Body of pancreas (tissue), 4 donors: Measurements from ENCODE around the gene PDAP1. TPM values are rescaled to one million over a fixed set of nuclear protein-coding genes. Genes with fewer than 3 reads are reported as not detected.
A peak's percentile ranks its signal among the peaks of the same experiment; 100 is the strongest.
"Not testable (repeated sequence)": the region's sequence is repeated elsewhere in the genome, so short reads cannot be mapped to it uniquely, and the experiment has no call there.

ENCODE experiments used
- ATAC-seq: fragments of 150-250 bp; one replicate; pipeline ENCODE4 v1.9.1; 2016
- DNase-seq, 4 donors: peaks; one replicate each; pipeline ENCODE4 v3.0.0-alpha.2; 2019
- H3K27ac ChIP-seq, 4 donors: fragments of 200-600 bp; sonication (generic); 1 replicate in 3 of 4; 2 replicates in 1 of 4; pipeline versions ENCODE4 v1.5.1 to v1.6.1; 2016 to 2019; ENCODE audit warnings: mild to moderate bottlenecking in 1 of 4, mixed read lengths in 1 of 4, moderate library complexity in 1 of 4
- H3K27me3 ChIP-seq, 2 donors: fragments of 200-600 bp; sonication (generic); one replicate each; pipeline ENCODE4 v1.6.0; 2016; ENCODE audit warnings: mild to moderate bottlenecking in 1 of 2
- H3K36me3 ChIP-seq, 2 donors: fragments of 200-600 bp; sonication (generic); replicated peaks in 1 of 2; 2 replicates each; pipeline ENCODE4 v1.5.1; 2016; ENCODE audit warnings: low read depth in 2 of 2; ENCODE audit not compliant: insufficient read depth in 1 of 2
- H3K4me1 ChIP-seq: fragments of 200-600 bp; sonication (generic); one replicate; pipeline ENCODE4 v1.6.0; 2016
- H3K4me3 ChIP-seq, 2 donors: fragments of 200-600 bp; sonication (generic); 1 replicate in 1 of 2; 2 replicates in 1 of 2; pipeline ENCODE4 v1.5.1; 2016 to 2019
- H3K9me3 ChIP-seq, 3 donors: fragments of 200-600 bp; sonication (generic); 1 replicate in 2 of 3; 2 replicates in 1 of 3; pipeline ENCODE4 v1.5.1; 2016
- CTCF ChIP-seq, 7 experiments: fragments of 450-650 bp in 4 of 7; fragments of 200-600 bp in 3 of 7; sonication (generic) in 3 of 7; IDR thresholded peaks; one replicate each; pipeline ENCODE4 v1.5.1; 2016 to 2019; ENCODE audit warnings: antibody characterized with exemption in 7 of 7
- POLR2A ChIP-seq, 3 donors: fragments of 450-650 bp; IDR thresholded peaks; one replicate each; pipeline ENCODE4 v1.6.1; 2016; ENCODE audit warnings: antibody characterized with exemption in 3 of 3, mild to moderate bottlenecking in 2 of 3
- WGBS, 2 donors: methylation state at CpG; one replicate each; pipeline ENCODE4 v1.1.5; 2017; 5-methylcytosine and 5-hydroxymethylcytosine counted together
- intact Hi-C: fragments of 100-400 bp; cut with DNase I; formaldehyde crosslinking; loops from one replicate; pipeline ENCODE4 v1.15.1; 2023
- total RNA-seq, 2 donors: library from RNA; depleted of rRNA; stranded (reverse); fragments of >200 nt; gene quantifications; one replicate each; pipeline ENCODE4 v1.1.0, GENCODE V29; 2016

The PDAP1 gene
- total RNA-seq, 2 donors from 2014 or later = 22.7 to 52.4 TPM

GRCh38 chr7:99392046-99392445 is 16.4 kb downstream of the PDAP1 start:
- ATAC-seq = no peak
- WGBS, 2 donors = 61 to 64% methylated on average over 5 to 8 of the region's 8 CpGs
- no peaks in the 10 kb centered on the region for H3K9me3 ChIP-seq
- H3K36me3 ChIP-seq = peaks cover 0 to 6% of the 10 kb centered on the region in 2 donors
- no peak overlapping the region for H3K4me3 ChIP-seq
- no peak for DNase-seq
- peaks cover 17% of the 10 kb centered on the region for H3K4me1 ChIP-seq
- TF ChIP-seq CTCF (IDR thresholded peaks at IDR 0.05) (no peak), POLR2A (IDR thresholded peaks at IDR 0.05) (no peak)
- intact Hi-C loops = no loop called here
- no peaks in the 10 kb centered on the region for H3K27me3 ChIP-seq
- peak overlapping the region in 2 of 4 donors; percentile 83 to 84 for H3K27ac ChIP-seq

GRCh38 chr7:99390941-99391602 is 17.3 kb downstream of the PDAP1 start:
- intact Hi-C loops = no loop called here
- Histone ChIP-seq H3K36me3 (peaks cover 0 to 4% of the 10 kb centered on the region in 2 donors), H3K27me3 (no peaks in the 10 kb centered on the region)

GRCh38 chr7:99389772-99390171 is 18.6 kb downstream of the PDAP1 start:
- Histone ChIP-seq H3K4me1 (peaks cover 17% of the 10 kb centered on the region), H3K36me3 (peaks cover 0 to 2% of the 10 kb centered on the region in 2 donors), H3K27me3 (no peaks in the 10 kb centered on the region), H3K4me3 (no peak overlapping the region), H3K9me3 (no peaks in the 10 kb centered on the region), H3K27ac (no peak overlapping the region)
- 90 to 94% methylated on average over 11 to 13 of the region's 13 CpGs for WGBS, 2 donors
- TF ChIP-seq CTCF (IDR thresholded peaks at IDR 0.05) (no peak), POLR2A (IDR thresholded peaks at IDR 0.05) (no peak)
- DNase-seq (no peak), ATAC-seq (no peak)
- intact Hi-C loops = no loop called here

More at GRCh38 chr7:99390941-99391602, 17.3 kb downstream of the PDAP1 start:
- WGBS, 2 donors = 93 to 95% methylated on average over 22 to 23 of the region's 23 CpGs
- Histone ChIP-seq H3K4me3 (no peak overlapping the region), H3K27ac (no peak overlapping the region), H3K4me1 (peaks cover 17% of the 10 kb centered on the region), H3K9me3 (no peaks in the 10 kb centered on the region)
- ATAC-seq (no peak), DNase-seq (no peak)
- TF ChIP-seq POLR2A (IDR thresholded peaks at IDR 0.05) (no peak), CTCF (IDR thresholded peaks at IDR 0.05) (no peak)

DNA sequence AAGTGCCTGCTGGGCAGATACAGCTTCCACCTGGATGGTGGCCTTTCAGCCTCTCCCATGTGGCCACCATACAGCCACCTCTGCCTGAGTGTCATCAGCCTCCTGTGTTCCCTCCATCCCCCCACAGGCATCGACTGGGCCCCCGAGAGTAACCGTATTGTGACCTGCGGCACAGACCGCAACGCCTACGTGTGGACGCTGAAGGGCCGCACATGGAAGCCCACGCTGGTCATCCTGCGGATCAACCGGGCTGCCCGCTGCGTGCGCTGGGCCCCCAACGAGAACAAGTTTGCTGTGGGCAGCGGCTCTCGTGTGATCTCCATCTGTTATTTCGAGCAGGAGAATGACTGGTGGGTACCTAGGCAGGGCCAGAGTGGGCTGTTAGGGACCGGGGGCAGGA is 20.5 kb downstream of the PDAP1 start:
- no peak overlapping the region for H3K4me3 ChIP-seq
- H3K27me3 ChIP-seq = no peaks in the 10 kb centered on the region
- H3K9me3 ChIP-seq = no peaks in the 10 kb centered on the region
- ATAC-seq (no peak), DNase-seq (no peak)
- TF ChIP-seq CTCF (IDR thresholded peaks at IDR 0.05) = no peak
- no peak for TF ChIP-seq POLR2A (IDR thresholded peaks at IDR 0.05)
- H3K27ac ChIP-seq = no peak overlapping the region
- WGBS, 2 donors = 90 to 95% methylated on average over 19 to 20 of the region's 20 CpGs
- intact Hi-C loops = no loop called here
- peaks cover 0 to 2% of the 10 kb centered on the region in 2 donors for H3K36me3 ChIP-seq
- peaks cover 8% of the 10 kb centered on the region for H3K4me1 ChIP-seq

GRCh38 chr7:99387239-99387635 is 21.2 kb downstream of the PDAP1 start:
- H3K4me1 ChIP-seq, H3K27me3 ChIP-seq, H3K27ac ChIP-seq, H3K36me3 ChIP-seq, H3K9me3 ChIP-seq, ATAC-seq, H3K4me3 ChIP-seq, intact Hi-C loops, DNase-seq: not testable (repeated sequence)
- 69 to 96% methylated on average over 14 of the region's 14 CpGs for WGBS, 2 donors
